ENCODE measurements around the gene SFXN2. TPM values are rescaled to one million over a fixed set of nuclear protein-coding genes. Genes with fewer than 3 reads are reported as not detected.

Gene SFXN2
- total RNA-seq, 1 donor from 2014 or later = 1.6 TPM

DNA sequence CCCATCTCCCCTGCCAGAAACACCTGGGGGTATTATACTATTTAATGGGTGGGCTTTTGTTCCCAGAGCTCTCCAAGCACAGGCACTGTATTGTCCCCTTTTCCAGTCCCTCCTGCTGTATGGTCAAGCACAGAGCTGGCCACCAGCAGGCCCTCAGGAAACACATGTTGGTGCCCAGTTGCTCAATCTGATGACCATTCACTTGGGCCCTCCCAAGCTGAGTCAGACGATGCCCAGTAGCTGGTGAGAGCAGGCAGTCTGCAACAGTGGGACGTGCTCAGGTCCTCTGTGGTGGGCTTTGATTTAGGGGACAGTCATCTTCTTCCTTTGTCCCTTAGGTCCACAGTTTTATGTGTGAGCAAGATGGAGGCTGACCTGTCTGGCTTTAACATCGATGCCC, 11.8 kb downstream of the SFXN2 start:
- Histone ChIP-seq H3K27me3 (ENCODE audit: low read depth) (no peaks in the 10 kb centered on the region), H3K9me3 (replicated peaks) (no peaks in the 10 kb centered on the region), H3K4me3 (no peak overlapping the region), H3K4me1 (peaks cover 10% of the 10 kb centered on the region), H3K27ac (replicated peaks) (no peak overlapping the region), H3K36me3 (no peaks in the 10 kb centered on the region)
- TF ChIP-seq, protein P1, sequence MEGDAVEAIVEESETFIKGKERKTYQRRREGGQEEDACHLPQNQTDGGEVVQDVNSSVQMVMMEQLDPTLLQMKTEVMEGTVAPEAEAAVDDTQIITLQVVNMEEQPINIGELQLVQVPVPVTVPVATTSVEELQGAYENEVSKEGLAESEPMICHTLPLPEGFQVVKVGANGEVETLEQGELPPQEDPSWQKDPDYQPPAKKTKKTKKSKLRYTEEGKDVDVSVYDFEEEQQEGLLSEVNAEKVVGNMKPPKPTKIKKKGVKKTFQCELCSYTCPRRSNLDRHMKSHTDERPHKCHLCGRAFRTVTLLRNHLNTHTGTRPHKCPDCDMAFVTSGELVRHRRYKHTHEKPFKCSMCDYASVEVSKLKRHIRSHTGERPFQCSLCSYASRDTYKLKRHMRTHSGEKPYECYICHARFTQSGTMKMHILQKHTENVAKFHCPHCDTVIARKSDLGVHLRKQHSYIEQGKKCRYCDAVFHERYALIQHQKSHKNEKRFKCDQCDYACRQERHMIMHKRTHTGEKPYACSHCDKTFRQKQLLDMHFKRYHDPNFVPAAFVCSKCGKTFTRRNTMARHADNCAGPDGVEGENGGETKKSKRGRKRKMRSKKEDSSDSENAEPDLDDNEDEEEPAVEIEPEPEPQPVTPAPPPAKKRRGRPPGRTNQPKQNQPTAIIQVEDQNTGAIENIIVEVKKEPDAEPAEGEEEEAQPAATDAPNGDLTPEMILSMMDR (IDR thresholded peaks at IDR 0.05; ENCODE audit: borderline replicate concordance) = no peak
- DNase-seq = no peak
- intact Hi-C loops (cut with micrococcal nuclease) = loop anchor here (5.0 kb wide), 1 partner anchor 176 kb away; no protein-coding TSS in a partner anchor

DNA sequence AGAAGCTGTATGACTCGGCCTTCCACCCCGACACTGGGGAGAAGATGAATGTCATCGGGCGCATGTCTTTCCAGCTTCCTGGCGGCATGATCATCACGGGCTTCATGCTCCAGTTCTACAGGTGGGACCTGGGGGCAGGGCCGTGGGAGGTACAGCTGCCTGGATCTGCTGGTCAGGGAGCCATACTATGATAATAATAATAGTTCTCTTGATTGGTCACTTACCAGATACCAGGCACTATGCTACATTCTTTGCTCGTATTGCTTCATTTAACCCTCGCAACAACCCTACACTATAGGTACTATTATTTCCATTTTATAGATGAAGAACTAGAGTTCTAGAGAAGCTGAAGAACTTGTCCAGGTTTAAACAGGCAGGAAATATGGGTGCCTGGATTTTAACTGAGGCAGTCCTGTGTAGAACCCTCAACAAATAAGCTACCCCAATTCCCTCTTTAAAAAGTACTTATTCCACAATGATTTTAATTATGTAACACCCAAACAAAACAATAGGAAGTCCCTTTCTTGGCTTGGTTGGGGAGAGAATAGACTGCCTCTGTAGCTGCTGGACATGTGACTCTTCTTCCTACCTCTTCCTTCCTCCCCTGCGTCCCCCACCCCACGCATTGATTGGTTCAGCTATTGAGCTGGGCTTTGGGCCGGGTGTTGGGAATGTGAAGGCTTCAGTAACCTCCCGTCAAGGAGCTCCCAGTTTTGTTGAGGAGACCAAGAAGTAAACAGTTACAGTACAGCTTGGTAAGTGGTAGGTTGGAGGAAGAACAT, 12.8 kb downstream of the SFXN2 start:
- peaks cover 4% of the 10 kb centered on the region for H3K36me3 ChIP-seq
- H3K27me3 ChIP-seq (ENCODE audit: low read depth) = no peaks in the 10 kb centered on the region
- intact Hi-C loops (cut with micrococcal nuclease) = loop anchor here (5.0 kb wide), 1 partner anchor 175 kb away; no protein-coding TSS in a partner anchor
- peak overlapping the region; percentile 35 for H3K27ac ChIP-seq (replicated peaks)
- peak overlapping the region; percentile 32 for H3K4me3 ChIP-seq
- H3K9me3 ChIP-seq (replicated peaks) = no peaks in the 10 kb centered on the region
- DNase-seq = no peak
- H3K4me1 ChIP-seq = peaks cover 10% of the 10 kb centered on the region
- TF ChIP-seq, protein P1 (IDR thresholded peaks at IDR 0.05; ENCODE audit: borderline replicate concordance) = no peak

DNA sequence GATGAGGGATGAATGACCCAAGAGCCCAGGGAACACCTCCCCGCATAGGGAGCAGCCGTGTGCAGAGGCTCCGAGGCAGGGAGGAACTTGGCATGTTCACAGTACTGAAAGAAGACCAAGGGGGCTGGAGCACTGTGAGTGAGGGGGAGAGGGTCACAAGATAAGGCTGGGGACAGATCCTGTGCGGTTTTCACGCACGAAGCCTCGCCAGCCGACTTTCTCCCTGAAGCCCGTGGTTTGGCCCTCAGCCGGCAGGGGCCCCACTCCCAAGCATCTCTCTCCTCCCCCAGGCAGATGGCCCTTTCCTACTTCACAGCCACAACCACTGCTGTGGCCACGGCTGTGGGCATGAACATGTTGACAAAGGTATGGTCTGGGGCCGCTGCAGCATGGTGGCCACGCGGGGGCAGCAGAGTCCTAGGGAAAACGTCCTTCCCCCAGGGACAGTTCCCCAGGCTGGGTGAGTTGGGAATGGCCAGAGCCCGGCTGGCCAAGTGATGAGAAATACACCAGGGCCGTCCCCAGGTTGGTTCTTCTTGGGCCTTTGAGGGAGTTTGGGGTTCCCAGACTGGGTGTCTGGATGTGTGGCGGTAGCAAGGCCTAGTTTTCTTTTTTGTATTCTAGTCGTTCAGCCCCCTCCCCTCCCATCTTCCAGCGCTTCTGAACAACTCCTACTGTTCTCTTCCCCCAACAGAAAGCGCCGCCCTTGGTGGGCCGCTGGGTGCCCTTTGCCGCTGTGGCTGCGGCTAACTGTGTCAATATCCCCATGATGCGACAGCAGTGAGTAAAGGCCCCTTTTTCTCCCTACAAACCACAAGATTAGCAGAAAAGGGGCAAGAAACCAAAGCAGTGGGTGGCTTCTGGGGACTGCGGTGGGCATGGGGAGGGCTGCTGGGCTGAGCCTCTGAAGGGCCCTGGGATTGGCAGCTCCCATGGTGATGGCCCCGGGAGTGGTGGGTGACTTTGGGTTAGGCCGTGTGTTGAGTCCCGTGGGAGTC, 14.9 kb downstream of the SFXN2 start:
- Histone ChIP-seq H3K4me3 (no peak overlapping the region), H3K36me3 (peaks cover 16% of the 10 kb centered on the region), H3K9me3 (replicated peaks) (no peaks in the 10 kb centered on the region), H3K4me1 (peaks cover 10% of the 10 kb centered on the region), H3K27ac (replicated peaks) (no peak overlapping the region), H3K27me3 (ENCODE audit: low read depth) (no peaks in the 10 kb centered on the region)
- TF ChIP-seq, protein P1 (IDR thresholded peaks at IDR 0.05; ENCODE audit: borderline replicate concordance) = peak; percentile 97
- intact Hi-C loops (cut with micrococcal nuclease) = loop anchor here (5.0 kb wide), 1 partner anchor 173 kb away; no protein-coding TSS in a partner anchor
- peak; percentile 87 for DNase-seq

DNA sequence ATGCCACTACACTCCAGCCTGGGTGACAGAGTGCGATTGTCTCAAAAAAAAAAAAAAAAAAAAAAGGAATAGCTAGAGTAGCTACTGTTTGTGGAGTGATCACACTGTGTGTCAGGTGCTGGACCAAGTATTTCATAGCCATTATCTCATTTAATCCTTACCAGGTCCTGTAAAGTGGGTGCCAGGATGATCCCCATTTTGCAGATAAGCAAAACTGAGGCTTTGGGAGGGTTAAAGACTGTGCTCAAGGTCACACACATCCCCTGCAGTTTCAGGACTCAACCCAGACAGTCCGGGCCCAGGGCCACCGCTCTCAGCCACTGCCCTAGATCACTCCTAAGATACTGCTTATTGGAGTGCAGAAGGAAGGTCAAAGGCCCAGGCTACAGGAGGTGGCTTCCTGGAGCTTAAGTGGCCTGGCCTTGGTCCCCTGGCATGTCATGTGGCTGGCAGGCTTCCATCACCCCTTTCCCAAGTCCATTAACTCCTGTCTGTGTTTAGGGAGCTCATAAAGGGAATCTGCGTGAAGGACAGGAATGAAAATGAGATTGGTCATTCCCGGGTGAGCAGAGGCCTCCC, 16.9 kb downstream of the SFXN2 start:
- H3K36me3 ChIP-seq = peaks cover 16% of the 10 kb centered on the region
- no peaks in the 10 kb centered on the region for H3K27me3 ChIP-seq (ENCODE audit: low read depth)
- peaks cover 10% of the 10 kb centered on the region for H3K4me1 ChIP-seq

More for the DNA sequence above, 16.9 kb downstream of the SFXN2 start:
- TF ChIP-seq, protein P1 (IDR thresholded peaks at IDR 0.05; ENCODE audit: borderline replicate concordance) = no peak
- H3K4me3 ChIP-seq = no peak overlapping the region
- H3K27ac ChIP-seq (replicated peaks) = no peak overlapping the region
- H3K9me3 ChIP-seq (replicated peaks) = no peaks in the 10 kb centered on the region
- no peak for DNase-seq
- intact Hi-C loops (cut with micrococcal nuclease) = no loop called here

Measured in left ventricle myocardium inferior (tissue), 1 donor.